Neural progenitor cell (in vitro differentiated cells): ENCODE results near the gene DUS3L.

Experiments
- CTCF ChIP-seq: fragments of 200-600 bp; sonication (generic); IDR thresholded peaks from 2 replicates; pipeline ENCODE4 v1.5.1; 2017; ENCODE audit warnings: antibody characterized with exemption, mild to moderate bottlenecking
- EZH2 ChIP-seq: fragments of 200-600 bp; sonication (generic); IDR thresholded peaks from 2 replicates; pipeline ENCODE4 v1.6.1; 2017; ENCODE audit warnings: antibody characterized with exemption, mild to moderate bottlenecking, moderate library complexity

GRCh38 chr19:5751709-5752108 is 39.3 kb downstream of the DUS3L start:
- TF ChIP-seq CTCF (no peak), EZH2 (no peak)
